ENCODE measurements around the gene IGFL4. TPM values are rescaled to one million over a fixed set of nuclear protein-coding genes. Genes with fewer than 3 reads are reported as not detected.

The IGFL4 gene
- total and polyA plus RNA-seq, 10 of the 15 experiments (the other 5 are each of a cell fraction or from before 2014, with no cell fraction given) = not detected

- TF ChIP-seq CBX3 (IDR thresholded peaks at IDR 0.05; ENCODE audit: borderline replicate concordance, low read depth) (no peak), NBN (IDR thresholded peaks at IDR 0.05) (peak; percentile 67), MAX (IDR thresholded peaks at IDR 0.05; ENCODE audit: low read depth, low read length) (peak; percentile 94), HDAC2 (IDR thresholded peaks at IDR 0.05) (no peak), TCF12 (IDR thresholded peaks at IDR 0.05; ENCODE audit: low read depth, low read length) (no peak), PML (IDR thresholded peaks at IDR 0.05; ENCODE audit: low read length) (peak; percentile 71; the same call in 1 of the 2 replicates), MXI1 (IDR thresholded peaks at IDR 0.05; ENCODE audit: low read depth, low read length) (peak; percentile 90), IKZF2 (IDR thresholded peaks at IDR 0.05) (no peak; a peak in 1 of 4 replicates), IRF5 (IDR thresholded peaks at IDR 0.05; ENCODE audit: borderline replicate concordance) (no peak), LARP7 (IDR thresholded peaks at IDR 0.05) (no peak), SRF (IDR thresholded peaks at IDR 0.05; ENCODE audit: low read depth in 2 of 2, low read length in 2 of 2) (0 out of 4 replicates have a peak, but pooled peaks of 1 of the 2 experiments have one; percentile 39), RELB (IDR thresholded peaks at IDR 0.05; ENCODE audit: low read depth) (no peak), RCOR1 (conservative IDR thresholded peaks at IDR 0.05; ENCODE audit: low read depth, low read length) (no peak), RAD51 (IDR thresholded peaks at IDR 0.05) (peak; percentile 87), EED (IDR thresholded peaks at IDR 0.05; ENCODE audit: low read depth) (no peak), MTA2 (IDR thresholded peaks at IDR 0.05; ENCODE audit: low read depth) (0 out of 2 replicates have a peak, but pooled peaks have one; percentile 14), MYC (IDR thresholded peaks at IDR 0.05; ENCODE audit: insufficient read depth, insufficient read length, insufficient replicate concordance, low read length, severe bottlenecking) (no peak), ZNF687 (IDR thresholded peaks at IDR 0.05) (no peak), ZNF274 (IDR thresholded peaks at IDR 0.05; ENCODE audit: insufficient read depth, insufficient read length) (no peak), IRF3 (IDR thresholded peaks at IDR 0.05) (peak; percentile 96), HDGF (IDR thresholded peaks at IDR 0.05) (peak; percentile 58), SREBF1 (IDR thresholded peaks at IDR 0.05; ENCODE audit: low read length) (no peak), SPI1 (IDR thresholded peaks at IDR 0.05; ENCODE audit: borderline replicate concordance, insufficient read depth, low read depth, low read length) (no peak), CREM (IDR thresholded peaks at IDR 0.05; ENCODE audit: low read depth) (peak; percentile 39)
Measured at GRCh38 chr19:45994998-45995714, 45.6 kb downstream of the IGFL4 start, which contains the start of gene CCDC61 (continued).

All from GM12878 (cell line).